ENCODE results near the gene AP3S2.

DNA sequence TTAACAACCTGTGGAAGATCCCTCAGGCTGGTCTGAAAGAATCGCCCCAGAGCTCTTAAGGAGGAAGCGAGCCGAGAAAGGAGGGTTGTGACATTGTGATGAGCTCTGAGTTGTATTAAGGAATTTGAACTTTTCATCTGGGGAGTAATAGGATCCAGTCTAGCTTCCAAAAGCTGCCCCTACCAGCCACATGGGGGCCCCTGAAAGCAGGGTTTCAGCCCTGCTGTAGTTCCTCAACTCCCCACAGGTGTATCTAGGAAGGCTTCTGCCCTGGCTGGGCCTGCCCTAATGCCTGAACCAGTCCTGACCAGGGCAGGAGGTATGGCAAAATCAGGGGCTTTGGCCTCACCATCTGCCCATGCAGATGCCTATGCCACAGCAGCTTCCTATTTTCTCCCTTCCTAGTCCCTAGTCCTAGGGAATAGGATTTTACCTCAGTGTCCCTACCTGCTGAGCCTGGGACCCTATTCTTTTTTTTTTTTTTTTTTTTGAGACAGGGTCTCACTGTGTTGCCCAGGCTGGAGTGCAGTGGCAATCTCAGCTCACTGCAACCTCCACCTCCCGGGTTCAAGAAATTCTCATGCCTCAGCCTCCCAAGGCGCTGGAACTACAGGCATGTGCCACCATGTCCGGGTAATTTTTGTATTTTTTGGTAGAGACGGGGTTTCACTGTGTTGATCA, 5.0 kb upstream of the AP3S2 start:
- no peak for TF ChIP-seq POLR2A (IDR thresholded peaks at IDR 0.05)
- TF ChIP-seq CTCF (IDR thresholded peaks at IDR 0.05): peak in 2 of 4 experiments; percentile 17 to 44
